HepG2 (cell line): ENCODE results near the gene CIBAR2. TPM values are rescaled to one million over a fixed set of nuclear protein-coding genes. Genes with fewer than 3 reads are reported as not detected.

Experiments
- ATF4 ChIP-seq, 2 experiments: fragments of 450-650 bp in 1 of 2; sonication (generic) in 1 of 2; formaldehyde crosslinking; IDR thresholded peaks; 2 replicates each; pipeline versions ENCODE4 v1.5.0 to v1.8.0; 2020 to 2022; ENCODE audit warnings: mild to moderate bottlenecking in 1 of 2, missing genetic modification reagents in 1 of 2
- E2F5 ChIP-seq: sonication (generic); formaldehyde crosslinking; conservative IDR thresholded peaks from 2 replicates; pipeline ENCODE4 v1.4.0; 2020; ENCODE audit warnings: missing genetic modification reagents
- EED ChIP-seq: sonication (generic); formaldehyde crosslinking; IDR thresholded peaks from 2 replicates; pipeline ENCODE4 v1.5.0; 2020; ENCODE audit warnings: mild to moderate bottlenecking, missing genetic modification reagents
- FOXJ3 ChIP-seq: sonication (generic); formaldehyde crosslinking; IDR thresholded peaks from 2 replicates; pipeline ENCODE4 v1.4.0; 2020; ENCODE audit warnings: missing genetic modification reagents, mild to moderate bottlenecking, borderline replicate concordance
- GATA4 ChIP-seq: sonication (generic); IDR thresholded peaks from 2 replicates; pipeline ENCODE4 v1.6.1; 2016; ENCODE audit warnings: antibody characterized with exemption, low read depth, borderline replicate concordance
- IRF2 ChIP-seq: IDR thresholded peaks from 2 replicates; pipeline ENCODE4 v1.6.1; 2018; ENCODE audit warnings: missing genetic modification reagents, missing compliant biosample characterization
- IRX3 ChIP-seq: sonication (generic); formaldehyde crosslinking; IDR thresholded peaks from 2 replicates; pipeline ENCODE4 v1.8.1; 2023; ENCODE audit warnings: mild to moderate bottlenecking, low read depth, missing genetic modification reagents, borderline replicate concordance
- KDM3A ChIP-seq: IDR thresholded peaks from 2 replicates; pipeline ENCODE4 v1.6.1; 2018; ENCODE audit warnings: low read depth, missing compliant biosample characterization
- LCORL ChIP-seq, 2 experiments: fragments of 450-650 bp in 1 of 2; sonication (generic) in 1 of 2; formaldehyde crosslinking in 1 of 2; IDR thresholded peaks; 2 replicates each; pipeline versions ENCODE4 v1.5.0 to v1.6.1; 2017 to 2020; ENCODE audit warnings: antibody characterized with exemption in 1 of 2, missing genetic modification reagents in 1 of 2
- MIER2 ChIP-seq: IDR thresholded peaks from 2 replicates; pipeline ENCODE4 v1.6.1; 2016; ENCODE audit warnings: missing biosample characterization, missing genetic modification reagents
- REL ChIP-seq: sonication (generic); formaldehyde crosslinking; conservative IDR thresholded peaks from 2 replicates; pipeline ENCODE4 v1.8.0; 2022; ENCODE audit warnings: mild to moderate bottlenecking, missing genetic modification reagents, moderate library complexity
- RFX3 ChIP-seq: IDR thresholded peaks from 2 replicates; pipeline ENCODE4 v1.6.1; 2016; ENCODE audit warnings: missing biosample characterization, missing genetic modification reagents
- ZBTB4 ChIP-seq: sonication (generic); formaldehyde crosslinking; IDR thresholded peaks from 2 replicates; pipeline ENCODE4 v1.4.0; 2020; ENCODE audit warnings: missing genetic modification reagents, mild to moderate bottlenecking, borderline replicate concordance
- ZFY ChIP-seq: sonication (generic); formaldehyde crosslinking; IDR thresholded peaks from 2 replicates; pipeline ENCODE4 v1.4.0; 2020; ENCODE audit warnings: missing genetic modification reagents
- ZNF546 ChIP-seq: sonication (generic); formaldehyde crosslinking; conservative IDR thresholded peaks from 2 replicates; pipeline ENCODE4 v1.8.1; 2023; ENCODE audit warnings: mild to moderate bottlenecking, missing genetic modification reagents
- ZNF746 ChIP-seq: sonication (generic); formaldehyde crosslinking; IDR thresholded peaks from 2 replicates; pipeline ENCODE4 v1.8.0; 2022; ENCODE audit warnings: mild to moderate bottlenecking, missing genetic modification reagents
- ZNF788 ChIP-seq: sonication (generic); formaldehyde crosslinking; IDR thresholded peaks from 2 replicates; pipeline ENCODE4 v1.5.0; 2020; ENCODE audit warnings: mild to moderate bottlenecking, missing genetic modification reagents, borderline replicate concordance
- polyA plus RNA-seq, 8 experiments: library from polyadenylated mRNA; depleted of rRNA in 3 of 8; stranded (reverse) in 7 of 8; unstranded in 1 of 8; fragments of >200 nt; fragmentation: Illumina TruSeq in 4 of 8; extraction: Trizol in 4 of 8; gene quantifications; 2 replicates each; pipeline versions ENCODE4 v1.2.1 to v1.2.3, GENCODE V29; 2011 to 2016; ENCODE audit warnings: low read depth in 4 of 8, missing spikeins in 1 of 8, mixed read lengths in 1 of 8; ENCODE audit not compliant: insufficient read depth in 1 of 8
- total RNA-seq, 5 experiments: library from RNA; depleted of rRNA; stranded (reverse); fragments of >200 nt; fragmentation: Illumina TruSeq; extraction: Trizol; gene quantifications; 2 replicates each; pipeline ENCODE4 v1.2.3, GENCODE V29; 2016; ENCODE audit warnings: low read depth in 1 of 5
- TF ChIP-seq, protein P1 (sequence below): sonication (generic); formaldehyde crosslinking; IDR thresholded peaks from 2 replicates; pipeline ENCODE4 v1.4.0; 2020; ENCODE audit warnings: mild to moderate bottlenecking, low read depth, missing genetic modification reagents
- TF ChIP-seq, protein P2 (sequence below): sonication (generic); formaldehyde crosslinking; IDR thresholded peaks from 2 replicates; pipeline ENCODE4 v1.8.0; 2022; ENCODE audit warnings: missing genetic modification reagents, low read depth, mild to moderate bottlenecking, borderline replicate concordance
- TF ChIP-seq, protein P3 (sequence below): sonication (generic); formaldehyde crosslinking; IDR thresholded peaks from 2 replicates; pipeline ENCODE4 v1.5.0; 2020; ENCODE audit warnings: missing genetic modification reagents, mild to moderate bottlenecking, borderline replicate concordance

CIBAR2 gene
- total and polyA plus RNA-seq, 2 of the 13 experiments (the other 11 are each of a cell fraction or from before 2014, with no cell fraction given): not detected

DNA sequence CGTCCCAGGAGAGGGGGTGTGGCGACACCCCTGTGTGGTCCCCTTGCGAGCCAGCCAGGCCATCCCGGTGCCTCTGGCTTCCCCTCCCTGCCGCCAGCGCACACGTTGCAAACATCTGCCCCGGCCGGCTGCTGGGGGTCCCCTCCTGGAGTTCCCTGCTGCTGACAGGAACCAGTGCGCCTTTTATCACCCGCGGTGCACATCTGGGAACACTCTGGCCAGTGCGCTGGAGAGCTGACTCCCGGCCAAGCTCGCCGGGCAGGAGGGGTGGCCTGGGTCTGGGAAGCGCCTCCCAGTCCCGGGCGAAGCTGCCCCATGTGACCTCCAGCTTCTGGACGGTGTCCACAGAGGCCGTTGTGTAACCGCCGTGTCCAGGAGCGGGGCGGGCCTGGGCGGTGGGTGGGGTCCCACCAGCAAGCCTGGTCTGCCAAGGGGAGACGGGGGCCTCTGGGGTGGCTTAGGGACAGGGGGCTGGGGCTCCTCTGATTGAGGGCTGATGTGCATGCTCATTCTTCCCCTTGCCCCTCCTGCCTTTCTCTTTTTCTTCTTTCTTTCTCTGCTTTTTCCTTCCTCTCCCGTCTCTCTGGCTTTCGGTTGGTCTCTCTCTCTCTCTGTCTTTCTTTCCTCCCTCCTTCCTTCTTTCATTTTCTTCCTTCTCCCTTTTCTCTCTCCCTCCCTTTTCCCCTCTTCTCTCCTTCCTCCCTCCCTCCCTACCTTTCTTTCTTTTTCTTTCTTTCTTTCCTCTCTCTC lies 25.2 kb upstream of the CIBAR2 start (continued):
- TF ChIP-seq FOXJ3 (CRISPR knock-in tag): peak; percentile 71; the same call in 1 of the 2 replicates
- TF ChIP-seq ZBTB4: no peak
- TF ChIP-seq, protein P1, sequence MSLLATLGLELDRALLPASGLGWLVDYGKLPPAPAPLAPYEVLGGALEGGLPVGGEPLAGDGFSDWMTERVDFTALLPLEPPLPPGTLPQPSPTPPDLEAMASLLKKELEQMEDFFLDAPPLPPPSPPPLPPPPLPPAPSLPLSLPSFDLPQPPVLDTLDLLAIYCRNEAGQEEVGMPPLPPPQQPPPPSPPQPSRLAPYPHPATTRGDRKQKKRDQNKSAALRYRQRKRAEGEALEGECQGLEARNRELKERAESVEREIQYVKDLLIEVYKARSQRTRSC (CRISPR knock-in tag): no peak
- peak; percentile 72; the same call in 1 of the 2 replicates for TF ChIP-seq ZNF788
- TF ChIP-seq EED (CRISPR knock-in tag): no peak; the same call in 1 of the 2 replicates
- TF ChIP-seq, protein P2, sequence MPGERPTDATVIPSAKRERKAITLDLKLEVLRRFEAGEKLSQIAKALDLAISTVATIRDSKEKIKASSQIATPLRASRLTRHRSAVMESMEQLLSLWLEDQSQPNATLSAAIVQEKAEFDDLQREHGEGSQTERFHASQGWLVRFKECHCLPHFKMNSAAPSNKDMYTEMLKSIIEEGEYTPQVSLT: no peak
- TF ChIP-seq ATF4 (CRISPR knock-in tag; IDR thresholded peaks at IDR 0.05): no peak
- TF ChIP-seq ZNF746 (CRISPR knock-in tag): peak; percentile 79
- TF ChIP-seq LCORL (IDR thresholded peaks at IDR 0.05): no peak
- TF ChIP-seq LCORL (CRISPR knock-in tag; IDR thresholded peaks at IDR 0.05): peak; percentile 97
- TF ChIP-seq MIER2 (CRISPR knock-in tag): peak; percentile 25; the same call in 1 of the 2 replicates
- peak; percentile 64; the same call in 1 of the 2 replicates for TF ChIP-seq E2F5
- TF ChIP-seq, protein P3, sequence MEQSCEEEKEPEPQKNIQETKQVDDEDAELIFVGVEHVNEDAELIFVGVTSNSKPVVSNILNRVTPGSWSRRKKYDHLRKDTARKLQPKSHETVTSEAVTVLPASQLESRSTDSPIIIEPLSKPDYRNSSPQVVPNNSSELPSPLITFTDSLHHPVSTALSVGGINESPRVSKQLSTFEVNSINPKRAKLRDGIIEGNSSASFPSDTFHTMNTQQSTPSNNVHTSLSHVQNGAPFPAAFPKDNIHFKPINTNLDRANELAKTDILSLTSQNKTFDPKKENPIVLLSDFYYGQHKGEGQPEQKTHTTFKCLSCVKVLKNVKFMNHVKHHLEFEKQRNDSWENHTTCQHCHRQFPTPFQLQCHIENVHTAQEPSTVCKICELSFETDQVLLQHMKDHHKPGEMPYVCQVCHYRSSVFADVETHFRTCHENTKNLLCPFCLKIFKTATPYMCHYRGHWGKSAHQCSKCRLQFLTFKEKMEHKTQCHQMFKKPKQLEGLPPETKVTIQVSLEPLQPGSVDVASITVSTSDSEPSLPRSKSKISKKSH (CRISPR knock-in tag): peak; percentile 89
- peak; percentile 79; the same call in 1 of the 2 replicates for TF ChIP-seq KDM3A (CRISPR knock-in tag)
- no peak; the same call in 1 of the 2 replicates for TF ChIP-seq RFX3 (CRISPR knock-in tag)
- peak; percentile 74 for TF ChIP-seq ZFY
- TF ChIP-seq GATA4: no peak
- TF ChIP-seq ZNF546 (CRISPR knock-in tag): no peak
- peak; percentile 68 for TF ChIP-seq IRF2 (CRISPR knock-in tag)
- TF ChIP-seq IRX3 (CRISPR knock-in tag): no peak
- no peak for TF ChIP-seq REL (CRISPR knock-in tag)
